Loucy (cell line): Measurements from ENCODE around the gene ASB13.

ENCODE experiments used
- H2AFZ ChIP-seq: fragments of 200-600 bp; sonication (generic); 2 replicates; pipeline ENCODE4 v1.6.0; 2016; ENCODE audit warnings: antibody characterized with exemption, mild to moderate bottlenecking, low read length, moderate library complexity
- H3F3A ChIP-seq: fragments of 200-600 bp; 2 replicates; pipeline ENCODE4 v1.6.0; 2016; ENCODE audit warnings: antibody characterized with exemption, low read depth, mild to moderate bottlenecking
- H3K27me3 ChIP-seq: fragments of 200-600 bp; sonication (generic); 2 replicates; pipeline ENCODE4 v1.6.1; 2014; ENCODE audit warnings: low read length, mild to moderate bottlenecking; ENCODE audit not compliant: insufficient read depth, poor library complexity, severe bottlenecking
- H3K36me3 ChIP-seq: fragments of 200-600 bp; sonication (generic); 2 replicates; pipeline ENCODE4 v1.6.1; 2016; ENCODE audit warnings: low read length; ENCODE audit not compliant: insufficient read depth
- H3K4me1 ChIP-seq: fragments of 200-600 bp; sonication (generic); 2 replicates; pipeline ENCODE4 v1.5.1; 2014; ENCODE audit warnings: low read length, mild to moderate bottlenecking; ENCODE audit not compliant: insufficient read depth, poor library complexity, severe bottlenecking
- H3K4me2 ChIP-seq: fragments of 200-600 bp; sonication (generic); 2 replicates; pipeline ENCODE4 v1.6.0; 2014; ENCODE audit warnings: antibody characterized with exemption, low read length, low read depth, mild to moderate bottlenecking; ENCODE audit not compliant: poor library complexity, severe bottlenecking
- H3K4me3 ChIP-seq: fragments of 200-600 bp; sonication (generic); 2 replicates; pipeline ENCODE4 v1.5.1; 2014; ENCODE audit warnings: low read length, mild to moderate bottlenecking, mixed read lengths; ENCODE audit not compliant: poor library complexity, severe bottlenecking
- H3K79me2 ChIP-seq: fragments of 200-600 bp; sonication (generic); 2 replicates; pipeline ENCODE4 v1.6.1; 2014; ENCODE audit warnings: low read length; ENCODE audit not compliant: insufficient read depth
- H3K9ac ChIP-seq: fragments of 200-600 bp; sonication (generic); 2 replicates; pipeline ENCODE4 v1.6.0; 2014; ENCODE audit warnings: mild to moderate bottlenecking, low read depth, low read length, moderate library complexity; ENCODE audit not compliant: poor library complexity, severe bottlenecking
- H3K9me2 ChIP-seq: fragments of 200-600 bp; sonication (generic); replicated peaks from 2 replicates; pipeline ENCODE4 v1.6.1; 2016; ENCODE audit warnings: low read depth, low read length, mixed read lengths
- H3K9me3 ChIP-seq: fragments of 200-600 bp; sonication (generic); 2 replicates; pipeline ENCODE4 v1.6.1; 2014; ENCODE audit warnings: mild to moderate bottlenecking, antibody characterized with exemption, low read length, low read depth; ENCODE audit not compliant: insufficient read depth
- H4K20me1 ChIP-seq: fragments of 200-600 bp; sonication (generic); 2 replicates; pipeline ENCODE4 v1.6.0; 2014; ENCODE audit warnings: antibody characterized with exemption, low read length, mild to moderate bottlenecking; ENCODE audit not compliant: insufficient read depth, poor library complexity, severe bottlenecking
- CTCF ChIP-seq: fragments of 200-600 bp; sonication (generic); conservative IDR thresholded peaks from 2 replicates; pipeline ENCODE4 v1.5.1; 2014; ENCODE audit warnings: mild to moderate bottlenecking, antibody characterized with exemption, low read length
- EZH2phosphoT487 ChIP-seq: fragments of 200-600 bp; IDR thresholded peaks from 2 replicates; pipeline ENCODE4 v1.6.1; 2018; ENCODE audit warnings: antibody characterized with exemption, mild to moderate bottlenecking, moderate library complexity, borderline replicate concordance

ASB13 gene

DNA sequence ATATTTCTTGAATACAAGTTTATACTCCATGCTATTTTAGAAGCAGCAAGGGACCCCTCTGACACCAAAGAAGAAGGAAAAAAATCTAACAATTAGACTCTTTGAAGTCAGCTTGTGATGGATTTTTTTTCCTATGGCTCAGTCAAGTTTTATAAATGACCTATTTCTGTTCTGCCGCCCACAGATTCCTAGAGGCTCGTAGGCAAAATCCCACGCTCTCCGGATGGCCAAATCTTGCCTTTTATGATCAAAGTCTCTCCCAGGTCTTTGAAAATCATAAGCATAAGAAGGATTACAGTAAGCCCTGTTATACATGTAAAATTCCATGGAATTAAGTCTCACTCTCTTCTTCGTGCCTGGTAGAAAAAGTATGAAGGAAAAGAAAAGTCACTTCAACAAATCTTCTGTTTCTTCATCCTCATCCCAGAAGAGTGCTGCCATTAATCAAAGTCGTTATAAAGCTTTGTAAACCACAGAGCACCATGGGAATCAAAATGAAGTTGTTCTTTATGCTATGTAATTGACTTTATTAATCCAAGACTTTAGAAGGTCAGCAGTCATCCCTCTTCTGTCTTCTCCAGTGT, 33.1 kb downstream of the ASB13 start:
- Histone ChIP-seq H3K36me3 (no peaks in the 10 kb centered on the region), H3K4me2 (no peak overlapping the region), H4K20me1 (no peaks in the 10 kb centered on the region), H3K27me3 (no peaks in the 10 kb centered on the region), H3K9ac (no peak overlapping the region), H3K79me2 (no peaks in the 10 kb centered on the region), H3F3A (no peaks in the 10 kb centered on the region), H3K4me3 (no peak overlapping the region), H2AFZ (no peak overlapping the region), H3K9me3 (no peaks in the 10 kb centered on the region), H3K4me1 (peaks cover 15% of the 10 kb centered on the region), H3K9me2 (no peaks in the 10 kb centered on the region)
- no peak for TF ChIP-seq EZH2phosphoT487
- no peak for TF ChIP-seq CTCF

GRCh38 chr10:5632446-5632845, 33.9 kb downstream of the ASB13 start:
- H3K9me3 ChIP-seq: no peaks in the 10 kb centered on the region
- H3K4me3 ChIP-seq: no peak overlapping the region
- no peak for TF ChIP-seq EZH2phosphoT487
- no peak for TF ChIP-seq CTCF
- H4K20me1 ChIP-seq: no peaks in the 10 kb centered on the region
- no peaks in the 10 kb centered on the region for H3K36me3 ChIP-seq
- H3K4me1 ChIP-seq: peaks cover 22% of the 10 kb centered on the region
- H3K27me3 ChIP-seq: no peaks in the 10 kb centered on the region
- no peaks in the 10 kb centered on the region for H3K79me2 ChIP-seq
- no peaks in the 10 kb centered on the region for H3K9me2 ChIP-seq
- H3F3A ChIP-seq: no peaks in the 10 kb centered on the region
- no peak overlapping the region for H3K9ac ChIP-seq
- H3K4me2 ChIP-seq: no peak overlapping the region
- no peak overlapping the region for H2AFZ ChIP-seq

DNA sequence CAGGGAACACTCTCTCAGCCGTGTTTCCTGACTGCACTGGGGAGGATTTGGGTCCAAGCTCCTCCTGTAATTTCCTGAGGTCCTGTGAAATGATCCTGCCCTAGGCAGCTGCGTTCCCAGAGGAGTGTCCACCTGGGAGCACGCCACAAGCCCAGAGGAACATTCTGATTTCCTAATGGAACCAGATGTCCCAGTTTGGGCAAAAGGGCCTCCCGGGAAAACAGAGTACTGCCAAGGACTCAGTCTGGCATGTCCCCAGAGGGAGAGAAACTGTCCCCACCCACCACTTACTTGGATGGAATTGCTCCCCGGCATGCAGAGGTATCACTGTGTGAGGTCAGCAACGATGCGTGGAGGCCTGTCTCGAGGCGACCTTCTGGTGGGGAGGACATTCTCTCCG, 34.5 kb downstream of the ASB13 start:
- TF ChIP-seq CTCF (no peak), EZH2phosphoT487 (no peak)
- no peak overlapping the region for H3K9ac ChIP-seq
- no peaks in the 10 kb centered on the region for H3F3A ChIP-seq
- H3K27me3 ChIP-seq: no peaks in the 10 kb centered on the region
- H2AFZ ChIP-seq: no peak overlapping the region
- no peaks in the 10 kb centered on the region for H3K9me3 ChIP-seq
- no peaks in the 10 kb centered on the region for H3K36me3 ChIP-seq
- H3K79me2 ChIP-seq: no peaks in the 10 kb centered on the region
- no peak overlapping the region for H3K4me2 ChIP-seq
- no peaks in the 10 kb centered on the region for H4K20me1 ChIP-seq
- H3K4me3 ChIP-seq: no peak overlapping the region
- H3K4me1 ChIP-seq: peaks cover 22% of the 10 kb centered on the region
- no peaks in the 10 kb centered on the region for H3K9me2 ChIP-seq
